ENCODE measurements around the gene POF1B.

GRCh38 chrX:85359051-85359450, 20.4 kb downstream of the POF1B start:
- TF ChIP-seq POLR2A (IDR thresholded peaks at IDR 0.05; ENCODE audit: low read depth, low read length), result no peak
- no peak for TF ChIP-seq TAF1 (IDR thresholded peaks at IDR 0.05; ENCODE audit: borderline replicate concordance, low read depth, low read length)

Measured in GM12892 (cell line).